GM12864 (cell line): ENCODE results near the gene SLK.
A peak's percentile ranks its signal among the peaks of the same experiment; 100 is the strongest.

Source experiments
- DNase-seq: peaks from one replicate; pipeline ENCODE4 v3.0.0-alpha.2; 2011; ENCODE audit warnings: low read depth
- H3K4me3 ChIP-seq: 2 replicates; pipeline ENCODE4 v1.5.1; 2011; ENCODE audit warnings: mild to moderate bottlenecking, low read depth, low read length, control low read depth
- CTCF ChIP-seq: IDR thresholded peaks from 2 replicates; pipeline ENCODE4 v1.5.1; 2011; ENCODE audit warnings: low read depth, mild to moderate bottlenecking, moderate library complexity, low read length, control low read depth, inconsistent platforms; ENCODE audit errors: missing control alignments

SLK gene

GRCh38 chr10:104018471-104018870, 51.5 kb downstream of the SLK start:
- no peak overlapping the region for H3K4me3 ChIP-seq

GRCh38 chr10:104020020-104020419, 53.1 kb downstream of the SLK start:
- no peak overlapping the region for H3K4me3 ChIP-seq
- DNase-seq = no peak
- TF ChIP-seq CTCF = no peak

More at GRCh38 chr10:104018471-104018870, 51.5 kb downstream of the SLK start:
- TF ChIP-seq CTCF = no peak
- DNase-seq = no peak

GRCh38 chr10:104021246-104021645, 54.3 kb downstream of the SLK start:
- H3K4me3 ChIP-seq = no peak overlapping the region
- no peak for DNase-seq
- no peak for TF ChIP-seq CTCF

- no peak overlapping the region for H3K4me3 ChIP-seq
- no peak for DNase-seq
- TF ChIP-seq CTCF = no peak
These were observed 55.1 kb downstream of the SLK start for GRCh38 chr10:104022026-104022425.

- no peak for DNase-seq
- no peak for TF ChIP-seq CTCF
- H3K4me3 ChIP-seq = no peak overlapping the region
These were observed 58.6 kb downstream of the SLK start for GRCh38 chr10:104025524-104025923.

GRCh38 chr10:104026762-104027161, 59.8 kb downstream of the SLK start:
- DNase-seq = no peak
- no peak overlapping the region for H3K4me3 ChIP-seq
- TF ChIP-seq CTCF = no peak

- no peak overlapping the region for H3K4me3 ChIP-seq
- no peak for DNase-seq
- TF ChIP-seq CTCF = peak; percentile 31
These were observed 61.2 kb downstream of the SLK start for GRCh38 chr10:104028146-104028545.
